MM.1S (cell line): ENCODE data around the gene GCNT2.
"Not testable (repeated sequence)": the region's sequence is repeated elsewhere in the genome, so short reads cannot be mapped to it uniquely, and the experiment has no call there.

ENCODE experiments used
- CTCF ChIP-seq: fragments of 300-600 bp; sonication (generic); IDR thresholded peaks from 2 replicates; pipeline ENCODE4 v1.5.1; 2016; ENCODE audit warnings: antibody characterized with exemption, low read length, mixed read lengths
- EZH2 ChIP-seq: fragments of 300-600 bp; sonication (generic); optimal IDR thresholded peaks from 2 replicates; pipeline ENCODE3; 2017; ENCODE audit warnings: low read depth, mild to moderate bottlenecking, antibody characterized with exemption, low read length, mixed read lengths
- EZH2phosphoT487 ChIP-seq: fragments of 300-600 bp; sonication (generic); IDR thresholded peaks from 2 replicates; pipeline ENCODE4 v1.6.1; 2018; ENCODE audit warnings: antibody characterized with exemption, low read length

GRCh38 chr6:10581402-10581801, 60.3 kb downstream of the GCNT2 start:
- TF ChIP-seq CTCF, EZH2, EZH2phosphoT487: not testable (repeated sequence)
